Measurements from ENCODE around the gene PLSCR5. TPM values are rescaled to one million over a fixed set of nuclear protein-coding genes. Genes with fewer than 3 reads are reported as not detected.

The PLSCR5 gene
- total RNA-seq, 6 experiments from 2014 or later = not detected

DNA sequence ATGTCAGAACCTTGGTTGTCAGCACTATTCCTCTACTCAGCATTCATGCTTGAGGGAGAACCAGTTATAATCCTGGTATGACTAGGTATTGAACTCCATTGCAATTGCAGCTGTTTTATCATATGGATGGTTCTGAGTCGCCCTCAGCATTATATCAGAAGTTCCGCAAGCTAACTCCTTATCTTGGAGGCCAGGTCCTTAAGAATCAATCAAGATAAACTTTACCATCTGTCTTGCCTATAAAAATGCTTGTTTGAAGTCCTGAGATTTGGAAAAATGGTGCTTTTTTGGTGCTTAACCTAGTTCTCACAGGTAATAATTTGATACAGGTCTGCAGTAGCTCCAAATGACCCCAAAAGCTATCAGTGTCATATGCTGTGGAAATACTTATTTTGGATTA is 44.5 kb downstream of the PLSCR5 start:
- DNase-seq (no peak), ATAC-seq (no peak)
- H3K36me3 ChIP-seq = no peaks in the 10 kb centered on the region
- no peaks in the 10 kb centered on the region for H3K27me3 ChIP-seq
- H3K4me3 ChIP-seq = no peak overlapping the region
- H3K27ac ChIP-seq = no peak overlapping the region
- H3K9me3 ChIP-seq = no peaks in the 10 kb centered on the region
- 63% methylated on average over 2 of the region's 2 CpGs for WGBS (ENCODE audit: insufficient coverage, low coverage, low lambda C conversion rate, missing lambda C conversion rate)
- intact Hi-C loops (cut with DNase I) = no loop called here
- no peaks in the 10 kb centered on the region for H3K4me1 ChIP-seq
- TF ChIP-seq POLR2A (IDR thresholded peaks at IDR 0.05) = no peak
- TF ChIP-seq, protein P1, sequence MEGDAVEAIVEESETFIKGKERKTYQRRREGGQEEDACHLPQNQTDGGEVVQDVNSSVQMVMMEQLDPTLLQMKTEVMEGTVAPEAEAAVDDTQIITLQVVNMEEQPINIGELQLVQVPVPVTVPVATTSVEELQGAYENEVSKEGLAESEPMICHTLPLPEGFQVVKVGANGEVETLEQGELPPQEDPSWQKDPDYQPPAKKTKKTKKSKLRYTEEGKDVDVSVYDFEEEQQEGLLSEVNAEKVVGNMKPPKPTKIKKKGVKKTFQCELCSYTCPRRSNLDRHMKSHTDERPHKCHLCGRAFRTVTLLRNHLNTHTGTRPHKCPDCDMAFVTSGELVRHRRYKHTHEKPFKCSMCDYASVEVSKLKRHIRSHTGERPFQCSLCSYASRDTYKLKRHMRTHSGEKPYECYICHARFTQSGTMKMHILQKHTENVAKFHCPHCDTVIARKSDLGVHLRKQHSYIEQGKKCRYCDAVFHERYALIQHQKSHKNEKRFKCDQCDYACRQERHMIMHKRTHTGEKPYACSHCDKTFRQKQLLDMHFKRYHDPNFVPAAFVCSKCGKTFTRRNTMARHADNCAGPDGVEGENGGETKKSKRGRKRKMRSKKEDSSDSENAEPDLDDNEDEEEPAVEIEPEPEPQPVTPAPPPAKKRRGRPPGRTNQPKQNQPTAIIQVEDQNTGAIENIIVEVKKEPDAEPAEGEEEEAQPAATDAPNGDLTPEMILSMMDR (IDR thresholded peaks at IDR 0.05) = no peak

DNA sequence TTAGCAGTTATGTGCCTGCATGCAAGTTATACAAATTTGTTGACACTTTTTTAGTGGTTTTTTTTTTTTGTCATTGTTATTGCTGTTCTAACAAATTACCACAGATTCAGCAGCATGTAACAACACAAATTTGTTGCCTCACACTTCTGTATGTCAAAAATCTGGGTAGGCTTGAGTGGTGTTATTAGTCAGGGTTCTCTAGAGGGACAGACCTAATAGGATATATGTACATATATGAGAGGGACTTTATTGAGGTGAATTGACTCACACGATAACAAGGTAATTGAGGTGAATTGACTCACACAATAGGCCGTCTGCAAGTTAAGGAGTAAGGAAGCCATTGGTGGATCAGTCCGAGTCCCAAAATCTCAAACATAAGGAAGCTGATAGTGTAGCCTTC is 45.8 kb downstream of the PLSCR5 start:
- H3K27me3 ChIP-seq = no peaks in the 10 kb centered on the region
- 97% methylated on average over 3 of the region's 3 CpGs for WGBS (ENCODE audit: insufficient coverage, low coverage, low lambda C conversion rate, missing lambda C conversion rate)
- H3K9me3 ChIP-seq = no peaks in the 10 kb centered on the region
- DNase-seq (no peak), ATAC-seq (no peak)
- no peak for TF ChIP-seq POLR2A (IDR thresholded peaks at IDR 0.05)
- TF ChIP-seq, protein P1 (IDR thresholded peaks at IDR 0.05) = no peak
- H3K27ac ChIP-seq = no peak overlapping the region
- intact Hi-C loops (cut with DNase I) = no loop called here
- H3K4me1 ChIP-seq = no peaks in the 10 kb centered on the region
- H3K4me3 ChIP-seq = no peak overlapping the region
- no peaks in the 10 kb centered on the region for H3K36me3 ChIP-seq

DNA sequence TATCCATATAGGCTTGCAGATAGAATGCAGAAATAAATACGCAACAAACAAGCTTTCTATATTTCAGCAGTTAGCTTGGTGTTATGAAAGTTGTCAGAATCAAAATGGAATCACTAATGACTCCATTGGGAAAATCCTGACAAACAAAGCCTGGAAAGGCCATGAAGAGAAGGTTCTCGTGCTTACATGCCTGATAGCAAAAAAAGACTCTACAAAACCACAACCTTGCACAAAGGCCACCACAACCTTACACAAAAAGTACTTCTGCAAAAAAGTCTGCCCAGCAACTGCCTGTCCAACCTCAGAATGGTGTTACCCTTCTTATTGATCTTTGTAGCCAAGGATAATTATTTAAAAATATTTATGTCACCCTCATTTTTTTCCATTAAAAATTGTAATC is 46.4 kb downstream of the PLSCR5 start:
- no peak for TF ChIP-seq POLR2A (IDR thresholded peaks at IDR 0.05)
- TF ChIP-seq, protein P1 (IDR thresholded peaks at IDR 0.05) = no peak
- Histone ChIP-seq H3K4me1 (no peaks in the 10 kb centered on the region), H3K4me3 (no peak overlapping the region), H3K27ac (no peak overlapping the region), H3K9me3 (no peaks in the 10 kb centered on the region), H3K36me3 (no peaks in the 10 kb centered on the region), H3K27me3 (no peaks in the 10 kb centered on the region)
- no peak for DNase-seq
- intact Hi-C loops (cut with DNase I) = no loop called here
- ATAC-seq = no peak
- 60% methylated on average over 2 of the region's 2 CpGs for WGBS (ENCODE audit: insufficient coverage, low coverage, low lambda C conversion rate, missing lambda C conversion rate)

DNA sequence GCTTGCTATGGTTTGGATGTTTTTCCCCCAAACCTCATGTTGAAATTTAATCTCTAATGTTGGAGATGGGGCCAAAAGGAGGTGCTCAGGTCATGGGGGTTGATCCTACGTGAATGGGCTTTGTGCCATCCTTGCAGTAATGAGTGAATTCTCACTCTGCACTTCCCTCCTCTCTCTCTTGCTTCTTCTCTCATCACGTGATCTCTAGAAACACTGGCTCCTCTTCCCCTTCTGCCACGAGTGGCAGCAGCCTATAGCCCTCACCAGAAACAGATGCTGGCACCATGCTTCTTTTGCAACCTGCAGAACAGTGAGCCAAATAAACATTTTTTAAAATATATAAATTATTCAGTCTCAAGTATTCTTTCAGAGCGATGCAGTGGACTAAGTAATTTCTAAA is 47.4 kb downstream of the PLSCR5 start:
- H3K9me3 ChIP-seq = no peaks in the 10 kb centered on the region
- no peak overlapping the region for H3K27ac ChIP-seq
- no peak for TF ChIP-seq POLR2A (IDR thresholded peaks at IDR 0.05)
- TF ChIP-seq, protein P1 (IDR thresholded peaks at IDR 0.05) = no peak
- intact Hi-C loops (cut with DNase I) = no loop called here
- WGBS (ENCODE audit: insufficient coverage, low coverage, low lambda C conversion rate, missing lambda C conversion rate) = 58% methylated on average over 4 of the region's 4 CpGs
- H3K36me3 ChIP-seq = no peaks in the 10 kb centered on the region
- H3K27me3 ChIP-seq = no peaks in the 10 kb centered on the region
- no peak overlapping the region for H3K4me3 ChIP-seq
- DNase-seq (no peak), ATAC-seq (peak in 3 of 4 donors; percentile 28 to 52 (median 49))
- no peaks in the 10 kb centered on the region for H3K4me1 ChIP-seq

DNA sequence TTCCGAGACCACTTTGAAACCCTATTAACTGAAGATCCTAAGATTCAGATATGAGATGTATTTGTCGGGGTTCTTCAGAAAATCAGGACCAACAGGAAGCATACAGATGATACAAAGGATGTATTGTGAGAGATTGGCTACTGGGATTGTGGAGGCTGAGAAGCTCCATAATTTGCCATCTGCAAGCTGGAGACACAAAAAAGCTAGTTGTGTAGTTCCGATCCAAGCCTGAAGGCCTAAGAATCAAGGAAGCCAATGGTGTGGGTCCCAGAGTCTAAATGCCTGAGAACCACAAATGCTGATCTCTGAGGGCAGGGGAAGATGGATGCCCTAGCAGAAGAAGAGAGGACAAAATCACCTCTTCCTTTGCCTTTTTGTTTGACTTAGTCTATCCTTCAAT is 49.8 kb downstream of the PLSCR5 start:
- Histone ChIP-seq H3K27ac (no peak overlapping the region), H3K4me3 (no peak overlapping the region), H3K9me3 (no peaks in the 10 kb centered on the region), H3K27me3 (no peaks in the 10 kb centered on the region), H3K36me3 (no peaks in the 10 kb centered on the region), H3K4me1 (no peaks in the 10 kb centered on the region)
- no peak for DNase-seq
- no peak for ATAC-seq
- intact Hi-C loops (cut with DNase I) = no loop called here
- 88% methylated on average over 3 of the region's 3 CpGs for WGBS (ENCODE audit: insufficient coverage, low coverage, low lambda C conversion rate, missing lambda C conversion rate)
- TF ChIP-seq POLR2A (IDR thresholded peaks at IDR 0.05) = no peak
- TF ChIP-seq, protein P1 (IDR thresholded peaks at IDR 0.05) = no peak
